PC-3 (cell line): ENCODE results near the gene CNBD2. TPM values are rescaled to one million over a fixed set of nuclear protein-coding genes. Genes with fewer than 3 reads are reported as not detected.
A peak's percentile ranks its signal among the peaks of the same experiment; 100 is the strongest.
"Not testable (repeated sequence)": the region's sequence is repeated elsewhere in the genome, so short reads cannot be mapped to it uniquely, and the experiment has no call there.

ENCODE experiments used
- ATAC-seq: fragments of 200-7000 bp; cut with Tn5 transposase; 2 replicates; pipeline ENCODE4 v1.9.1; 2020; ENCODE audit warnings: mild to moderate bottlenecking, moderate library complexity
- BruUV-seq: library from RNA; stranded (reverse); fragments of 400-500 nt; replicated peaks from 2 replicates; lab custom pipeline; 2021; lab: Mats Ljungman, UMichigan
- CTCF ChIA-PET: fragments of 300-600 bp; sonication (Branson Sonifier 250); formaldehyde crosslinking; loops from one replicate; lab custom pipeline; 2022; ENCODE audit warnings: antibody characterized with exemption; lab: Charles Lee
- POLR2A ChIA-PET: fragments of 300-600 bp; sonication (Branson Sonifier 250); formaldehyde crosslinking; loops from one replicate; lab custom pipeline; 2022; ENCODE audit warnings: antibody characterized with exemption; ENCODE audit not compliant: unreplicated experiment; lab: Charles Lee
- DNase-seq: peaks from one replicate; pipeline ENCODE4 v3.0.0-alpha.2; 2015
- H2AFZ ChIP-seq: fragments of 300-600 bp; sonication (generic); 2 replicates; pipeline ENCODE4 v1.6.0; 2016; ENCODE audit warnings: antibody characterized with exemption, low read length
- H3F3A ChIP-seq: fragments of 300-600 bp; sonication (generic); one replicate; pipeline ENCODE4 v1.6.0; 2017; ENCODE audit warnings: antibody characterized with exemption, low read length, control low read depth, mild to moderate bottlenecking; ENCODE audit not compliant: unreplicated experiment
- H3K27ac ChIP-seq: fragments of 300-600 bp; sonication (generic); 2 replicates; pipeline ENCODE4 v1.5.1; 2016; ENCODE audit warnings: mild to moderate bottlenecking, low read length
- H3K27me3 ChIP-seq: fragments of 300-600 bp; sonication (generic); 2 replicates; pipeline ENCODE4 v1.6.1; 2016; ENCODE audit warnings: low read length, mixed read lengths
- H3K36me3 ChIP-seq: fragments of 300-600 bp; sonication (generic); 2 replicates; pipeline ENCODE4 v1.6.1; 2016; ENCODE audit warnings: low read depth, mixed run types, low read length, mixed read lengths
- H3K4me1 ChIP-seq: fragments of 300-600 bp; sonication (generic); 2 replicates; pipeline ENCODE4 v1.5.1; 2016; ENCODE audit warnings: low read length; ENCODE audit not compliant: insufficient read depth
- H3K4me2 ChIP-seq: fragments of 300-600 bp; sonication (generic); 2 replicates; pipeline ENCODE4 v1.6.0; 2016; ENCODE audit warnings: low read length
- H3K4me3 ChIP-seq: fragments of 300-600 bp; sonication (generic); 2 replicates; pipeline ENCODE4 v1.5.1; 2016; ENCODE audit warnings: mild to moderate bottlenecking, low read length, mixed read lengths
- H3K79me2 ChIP-seq: fragments of 300-600 bp; sonication (generic); 2 replicates; pipeline ENCODE4 v1.6.1; 2017; ENCODE audit warnings: low read length, mixed read lengths
- H3K9ac ChIP-seq: fragments of 300-600 bp; sonication (generic); 2 replicates; pipeline ENCODE4 v1.6.0; 2016; ENCODE audit warnings: mild to moderate bottlenecking, low read length
- H3K9me2 ChIP-seq: fragments of 300-600 bp; sonication (generic); replicated peaks from 2 replicates; pipeline ENCODE4 v1.6.1; 2016; ENCODE audit warnings: mixed run types, low read length, mixed read lengths
- H3K9me3 ChIP-seq: fragments of 300-600 bp; sonication (generic); 2 replicates; pipeline ENCODE4 v1.6.1; 2016; ENCODE audit warnings: low read length, mixed read lengths
- H4K20me1 ChIP-seq: fragments of 300-600 bp; sonication (generic); 2 replicates; pipeline ENCODE4 v1.6.1; 2016; ENCODE audit warnings: low read length, mixed read lengths
- CTCF ChIP-seq: fragments of 300-600 bp; sonication (generic); conservative IDR thresholded peaks from 2 replicates; pipeline ENCODE4 v1.5.1; 2017; ENCODE audit warnings: antibody characterized with exemption, low read depth, mild to moderate bottlenecking, low read length
- EZH2 ChIP-seq: fragments of 300-600 bp; sonication (generic); IDR thresholded peaks from one replicate; pipeline ENCODE4 v1.6.1; 2017; ENCODE audit warnings: antibody characterized with exemption, mild to moderate bottlenecking, low read length; ENCODE audit not compliant: unreplicated experiment
- EZH2phosphoT487 ChIP-seq: fragments of 300-600 bp; sonication (generic); IDR thresholded peaks from 2 replicates; pipeline ENCODE4 v1.6.1; 2018; ENCODE audit warnings: mild to moderate bottlenecking, antibody characterized with exemption, low read length, borderline replicate concordance
- intact Hi-C: fragments of 100-400 bp; cut with micrococcal nuclease; formaldehyde crosslinking; loops from 2 replicates; pipeline ENCODE4 v1.9.0; 2023
- total RNA-seq: library from RNA; depleted of rRNA; stranded (reverse); fragments of >200 nt; gene quantifications from 2 replicates; pipeline ENCODE4 v1.2.3, GENCODE V29; 2014

The CNBD2 gene
- total RNA-seq, 1 experiment from 2014 or later: 6.6 TPM

- Histone ChIP-seq H3K4me1 (peaks cover 3% of the 10 kb centered on the region), H3K36me3 (no peaks in the 10 kb centered on the region), H3F3A (no peaks in the 10 kb centered on the region), H3K4me3 (no peak overlapping the region), H3K9me2 (no peaks in the 10 kb centered on the region), H3K9ac (no peak overlapping the region), H3K27ac (no peak overlapping the region), H3K9me3 (no peaks in the 10 kb centered on the region), H4K20me1 (no peaks in the 10 kb centered on the region), H3K4me2 (no peak overlapping the region), H3K27me3 (no peaks in the 10 kb centered on the region), H2AFZ (no peak overlapping the region), H3K79me2 (no peaks in the 10 kb centered on the region)
- CTCF ChIA-PET: interaction anchor here (1.1 kb wide), 2 partner anchors 68 to 77 kb away, joined by 4 to 5 read pairs; no protein-coding TSS in a partner anchor
- DNase-seq: no peak
- POLR2A ChIA-PET: no interaction called here
- TF ChIP-seq EZH2: no peak
- TF ChIP-seq EZH2phosphoT487: no peak
- TF ChIP-seq CTCF: no peak
- BruUV-seq: no TSS peak
- no peak for ATAC-seq
- intact Hi-C loops: no loop called here
Observed at GRCh38 chr20:36070451-36070850, 102.1 kb downstream of the CNBD2 start.

GRCh38 chr20:36071848-36072247 lies 103.5 kb downstream of the CNBD2 start:
- H3K36me3 ChIP-seq: no peaks in the 10 kb centered on the region
- no peak overlapping the region for H3K27ac ChIP-seq
- H3K4me2 ChIP-seq: no peak overlapping the region
- no peak for TF ChIP-seq CTCF
- TF ChIP-seq EZH2phosphoT487: no peak
- no peak for TF ChIP-seq EZH2
- no peaks in the 10 kb centered on the region for H3K9me2 ChIP-seq
- H3K79me2 ChIP-seq: no peaks in the 10 kb centered on the region
- no peaks in the 10 kb centered on the region for H3F3A ChIP-seq
- H3K4me1 ChIP-seq: no peaks in the 10 kb centered on the region
- H4K20me1 ChIP-seq: no peaks in the 10 kb centered on the region
- intact Hi-C loops: no loop called here
- no peak overlapping the region for H3K4me3 ChIP-seq
- no peak overlapping the region for H3K9ac ChIP-seq
- ChIA-PET CTCF (no interaction called here), POLR2A (interaction anchor here (0.6 kb wide), 1 partner anchor 14 kb away, joined by 3 read pairs; no protein-coding TSS in a partner anchor)
- DNase-seq: no peak
- no TSS peak for BruUV-seq
- peak overlapping the region; percentile 24; the same call in 1 of the 2 replicates for H2AFZ ChIP-seq
- H3K9me3 ChIP-seq: no peaks in the 10 kb centered on the region
- no peaks in the 10 kb centered on the region for H3K27me3 ChIP-seq
- no peak for ATAC-seq

GRCh38 chr20:36074983-36075382 lies 106.6 kb downstream of the CNBD2 start:
- CTCF ChIA-PET: interaction anchor here (0.8 kb wide), 1 partner anchor 63 kb away, joined by 3 read pairs; no protein-coding TSS in a partner anchor
- no peak for ATAC-seq

GRCh38 chr20:36077762-36078161 lies 109.4 kb downstream of the CNBD2 start:
- DNase-seq, CTCF ChIA-PET, ATAC-seq, H3K4me2 ChIP-seq, H3K4me3 ChIP-seq, H3K9ac ChIP-seq, H3K9me2 ChIP-seq, H3K4me1 ChIP-seq, intact Hi-C loops, H3F3A ChIP-seq, H3K79me2 ChIP-seq, H3K27me3 ChIP-seq, H2AFZ ChIP-seq, H3K36me3 ChIP-seq, H3K9me3 ChIP-seq, POLR2A ChIA-PET, H4K20me1 ChIP-seq, H3K27ac ChIP-seq, BruUV-seq: not testable (repeated sequence)

More at GRCh38 chr20:36074983-36075382, 106.6 kb downstream of the CNBD2 start:
- Histone ChIP-seq H3K4me1 (no peaks in the 10 kb centered on the region), H4K20me1 (no peaks in the 10 kb centered on the region), H3F3A (no peaks in the 10 kb centered on the region), H3K9ac (no peak overlapping the region), H3K4me3 (no peak overlapping the region), H3K9me3 (no peaks in the 10 kb centered on the region), H3K4me2 (no peak overlapping the region), H3K79me2 (no peaks in the 10 kb centered on the region), H3K27ac (no peak overlapping the region), H3K36me3 (no peaks in the 10 kb centered on the region), H2AFZ (no peak overlapping the region), H3K27me3 (no peaks in the 10 kb centered on the region), H3K9me2 (no peaks in the 10 kb centered on the region)
- BruUV-seq: no TSS peak
- TF ChIP-seq CTCF (no peak), EZH2phosphoT487 (no peak), EZH2 (no peak)
- intact Hi-C loops: no loop called here
- POLR2A ChIA-PET: no interaction called here
- no peak for DNase-seq
